Coronary artery (tissue), 2 donors: ENCODE data around the gene FGGY.

Experiments
- DNase-seq: peaks from one replicate; pipeline ENCODE4 v3.0.0-alpha.2; 2017; ENCODE audit warnings: low spot score
- H3K27ac ChIP-seq, 2 donors: fragments of 200-600 bp; sonication (generic); one replicate each; pipeline ENCODE4 v1.5.1; 2016 to 2019
- H3K4me3 ChIP-seq: fragments of 200-600 bp; sonication (generic); 2 replicates; pipeline ENCODE4 v1.5.1; 2016; ENCODE audit warnings: mild to moderate bottlenecking, moderate library complexity
- CTCF ChIP-seq: fragments of 200-600 bp; sonication (generic); IDR thresholded peaks from one replicate; pipeline ENCODE4 v1.5.1; 2019; ENCODE audit warnings: antibody characterized with exemption

The FGGY gene

GRCh38 chr1:59393211-59394180, 96.6 kb downstream of the FGGY start:
- peak; percentile 89 for DNase-seq
- peak overlapping the region; percentile 47 for H3K4me3 ChIP-seq
- H3K27ac ChIP-seq = peak overlapping the region; percentile 89 to 92
- no peak for TF ChIP-seq CTCF

GRCh38 chr1:59394706-59395425, 98.0 kb downstream of the FGGY start:
- Histone ChIP-seq H3K27ac (peak overlapping the region; percentile 89 to 92), H3K4me3 (no peak overlapping the region)
- DNase-seq = no peak
- TF ChIP-seq CTCF = no peak

- Histone ChIP-seq H3K27ac (no peak overlapping the region), H3K4me3 (no peak overlapping the region)
- TF ChIP-seq CTCF = no peak
- no peak for DNase-seq
These were observed 99.5 kb downstream of the FGGY start for GRCh38 chr1:59396387-59396786.

- Histone ChIP-seq H3K4me3 (no peak overlapping the region), H3K27ac (no peak overlapping the region)
- DNase-seq = no peak
- no peak for TF ChIP-seq CTCF
These were observed 100.4 kb downstream of the FGGY start for GRCh38 chr1:59397139-59397858.

- TF ChIP-seq CTCF = no peak
- Histone ChIP-seq H3K27ac (no peak overlapping the region), H3K4me3 (no peak overlapping the region)
- DNase-seq = no peak
These were observed 102.7 kb downstream of the FGGY start for GRCh38 chr1:59399642-59400041.

GRCh38 chr1:59401581-59401980, 104.7 kb downstream of the FGGY start:
- DNase-seq = no peak
- no peak for TF ChIP-seq CTCF
- H3K4me3 ChIP-seq = no peak overlapping the region
- H3K27ac ChIP-seq = no peak overlapping the region
